ENCODE measurements around the gene SHISA9.

DNA sequence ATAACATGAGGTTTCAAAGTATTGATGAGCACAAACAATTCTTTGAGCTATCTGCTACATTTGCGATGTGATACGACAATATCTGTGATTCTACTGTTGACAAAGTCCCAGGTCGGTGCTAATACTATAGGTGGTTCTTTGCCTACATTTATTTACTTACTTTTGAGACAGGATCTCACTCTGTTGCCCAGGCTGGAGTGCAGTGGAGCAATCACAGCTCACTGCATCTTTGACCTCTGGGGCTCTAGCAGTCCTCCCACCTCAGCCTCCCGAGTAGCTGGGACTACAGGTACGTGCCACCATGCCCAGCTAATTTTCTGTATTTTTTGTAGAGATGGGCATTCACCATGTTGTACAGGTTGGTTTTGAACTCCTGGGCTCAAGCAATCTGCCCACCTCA lies 343.4 kb downstream of the SHISA9 start:
- TF ChIP-seq CTCF (conservative IDR thresholded peaks at IDR 0.05; ENCODE audit: low read length) (no peak), EZH2phosphoT487 (IDR thresholded peaks at IDR 0.05; ENCODE audit: borderline replicate concordance) (no peak)

Data from Loucy (cell line).